ENCODE measurements around the gene ZSWIM1. TPM values are rescaled to one million over a fixed set of nuclear protein-coding genes. Genes with fewer than 3 reads are reported as not detected.

Gene ZSWIM1
- total and polyA plus RNA-seq, 2 experiments from 2014 or later: 11.7 to 13.5 TPM

GRCh38 chr20:45904583-45905504, 23.8 kb downstream of the ZSWIM1 start:
- H3K27ac ChIP-seq: no peak overlapping the region

GRCh38 chr20:45905505-45906079, 24.6 kb downstream of the ZSWIM1 start:
- H3K4me3 ChIP-seq: no peak overlapping the region
- no peaks in the 10 kb centered on the region for H3K4me1 ChIP-seq (ENCODE audit: low read depth)
- H3K27ac ChIP-seq: no peak overlapping the region
- no peak for TF ChIP-seq CTCF (IDR thresholded peaks at IDR 0.05; ENCODE audit: low read depth, low read length)
- H3K36me3 ChIP-seq: peaks cover 41% of the 10 kb centered on the region
- H3K27me3 ChIP-seq: no peaks in the 10 kb centered on the region
- no peaks in the 10 kb centered on the region for H3K9me3 ChIP-seq (ENCODE audit: low read depth)
- DNase-seq (ENCODE audit: low read depth in 1 of 2, low spot score in 1 of 2): no peak

More at GRCh38 chr20:45904583-45905504, 23.8 kb downstream of the ZSWIM1 start:
- DNase-seq (ENCODE audit: low read depth in 1 of 2, low spot score in 1 of 2): no peak
- H3K36me3 ChIP-seq: peaks cover 44% of the 10 kb centered on the region
- H3K27me3 ChIP-seq: no peaks in the 10 kb centered on the region
- no peaks in the 10 kb centered on the region for H3K9me3 ChIP-seq (ENCODE audit: low read depth)
- TF ChIP-seq CTCF (IDR thresholded peaks at IDR 0.05; ENCODE audit: low read depth, low read length): no peak
- no peak overlapping the region for H3K4me3 ChIP-seq
- no peaks in the 10 kb centered on the region for H3K4me1 ChIP-seq (ENCODE audit: low read depth)

GRCh38 chr20:45907219-45907948, 26.4 kb downstream of the ZSWIM1 start:
- Histone ChIP-seq H3K27me3 (no peaks in the 10 kb centered on the region), H3K4me3 (no peak overlapping the region), H3K36me3 (peaks cover 29% of the 10 kb centered on the region), H3K27ac (no peak overlapping the region), H3K9me3 (ENCODE audit: low read depth) (no peaks in the 10 kb centered on the region), H3K4me1 (ENCODE audit: low read depth) (no peaks in the 10 kb centered on the region)
- no peak for TF ChIP-seq CTCF (IDR thresholded peaks at IDR 0.05; ENCODE audit: low read depth, low read length)
- DNase-seq (ENCODE audit: low read depth in 1 of 2, low spot score in 1 of 2): no peak

- Histone ChIP-seq H3K9me3 (ENCODE audit: low read depth) (no peaks in the 10 kb centered on the region), H3K4me1 (ENCODE audit: low read depth) (no peaks in the 10 kb centered on the region), H3K36me3 (peaks cover 29% of the 10 kb centered on the region), H3K27ac (no peak overlapping the region), H3K4me3 (no peak overlapping the region), H3K27me3 (no peaks in the 10 kb centered on the region)
- no peak for TF ChIP-seq CTCF (IDR thresholded peaks at IDR 0.05; ENCODE audit: low read depth, low read length)
- DNase-seq (ENCODE audit: low read depth in 1 of 2, low spot score in 1 of 2): no peak
Measured at GRCh38 chr20:45908084-45908483, 27.1 kb downstream of the ZSWIM1 start.

GRCh38 chr20:45909336-45909808, 28.3 kb downstream of the ZSWIM1 start:
- H3K27ac ChIP-seq: no peak overlapping the region

More at GRCh38 chr20:45909336-45909808, 28.3 kb downstream of the ZSWIM1 start:
- H3K27me3 ChIP-seq: no peaks in the 10 kb centered on the region
- H3K4me1 ChIP-seq (ENCODE audit: low read depth): no peaks in the 10 kb centered on the region
- peaks cover 20% of the 10 kb centered on the region for H3K36me3 ChIP-seq
- DNase-seq (ENCODE audit: low read depth in 1 of 2, low spot score in 1 of 2): no peak
- H3K4me3 ChIP-seq: no peak overlapping the region
- no peaks in the 10 kb centered on the region for H3K9me3 ChIP-seq (ENCODE audit: low read depth)
- no peak for TF ChIP-seq CTCF (IDR thresholded peaks at IDR 0.05; ENCODE audit: low read depth, low read length)
